ENCODE results near the gene LTC4S. TPM values are rescaled to one million over a fixed set of nuclear protein-coding genes. Genes with fewer than 3 reads are reported as not detected.

LTC4S gene
- total RNA-seq, 1 donor from 2014 or later: 2.6 TPM

GRCh38 chr5:179805070-179805528 is 11.3 kb downstream of the LTC4S start:
- intact Hi-C loops (cut with micrococcal nuclease): no loop called here
- ChIA-PET POLR2A (interaction anchor here (0.8 to 3.8 kb wide), 7 partner anchors 14 to 170 kb away, joined by 3 to 58 read pairs (median 4); partner anchors contain the start of genes MAML1 and SQSTM1), CTCF (no interaction called here)
- Mint-ChIP-seq H3K4me3 (peak overlapping the region; percentile 84), H3K27ac (no peak overlapping the region), H3K9me3 (no peaks in the 10 kb centered on the region), H3K36me3 (ENCODE audit: low read depth) (peaks cover 4% of the 10 kb centered on the region), H3K4me1 (peaks cover 37% of the 10 kb centered on the region), H3K27me3 (no peaks in the 10 kb centered on the region)
- ATAC-seq (ENCODE audit: low read depth) (no peak), DNase-seq (no peak)
- TF ChIP-seq, protein P1, sequence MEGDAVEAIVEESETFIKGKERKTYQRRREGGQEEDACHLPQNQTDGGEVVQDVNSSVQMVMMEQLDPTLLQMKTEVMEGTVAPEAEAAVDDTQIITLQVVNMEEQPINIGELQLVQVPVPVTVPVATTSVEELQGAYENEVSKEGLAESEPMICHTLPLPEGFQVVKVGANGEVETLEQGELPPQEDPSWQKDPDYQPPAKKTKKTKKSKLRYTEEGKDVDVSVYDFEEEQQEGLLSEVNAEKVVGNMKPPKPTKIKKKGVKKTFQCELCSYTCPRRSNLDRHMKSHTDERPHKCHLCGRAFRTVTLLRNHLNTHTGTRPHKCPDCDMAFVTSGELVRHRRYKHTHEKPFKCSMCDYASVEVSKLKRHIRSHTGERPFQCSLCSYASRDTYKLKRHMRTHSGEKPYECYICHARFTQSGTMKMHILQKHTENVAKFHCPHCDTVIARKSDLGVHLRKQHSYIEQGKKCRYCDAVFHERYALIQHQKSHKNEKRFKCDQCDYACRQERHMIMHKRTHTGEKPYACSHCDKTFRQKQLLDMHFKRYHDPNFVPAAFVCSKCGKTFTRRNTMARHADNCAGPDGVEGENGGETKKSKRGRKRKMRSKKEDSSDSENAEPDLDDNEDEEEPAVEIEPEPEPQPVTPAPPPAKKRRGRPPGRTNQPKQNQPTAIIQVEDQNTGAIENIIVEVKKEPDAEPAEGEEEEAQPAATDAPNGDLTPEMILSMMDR (IDR thresholded peaks at IDR 0.05): no peak

GRCh38 chr5:179805529-179806249 is 11.9 kb downstream of the LTC4S start:
- intact Hi-C loops (cut with micrococcal nuclease): loop anchor here (1.0 kb wide), 1 partner anchor 53 kb away; the partner anchor contains the start of gene MRNIP

GRCh38 chr5:179806250-179807048 is 12.7 kb downstream of the LTC4S start, which contains the start of gene MGAT4B:
TSS of gene MGAT4B (minus strand) at chr5:179806866. CDS start at chr5:179806583, 283 bp downstream.
- H3K27me3 Mint-ChIP-seq: no peaks in the 10 kb centered on the region
- peak; percentile 79 for ATAC-seq (ENCODE audit: low read depth)
- ChIA-PET POLR2A (interaction anchor here (0.6 to 3.8 kb wide), 10 partner anchors 12 to 1738 kb away, joined by 3 to 58 read pairs (median 4); partner anchors contain the start of genes MAML1 and SQSTM1), CTCF (interaction anchor here (1.1 kb wide), 1 partner anchor 165 kb away, joined by 3 read pairs; no protein-coding TSS in a partner anchor)
- TF ChIP-seq, protein P1 (IDR thresholded peaks at IDR 0.05): no peak
- intact Hi-C loops (cut with micrococcal nuclease): loop anchor here (1.0 kb wide), 2 partner anchors 13 to 52 kb away; partner anchors contain the start of gene MRNIP
- DNase-seq: peak; percentile 69
- peak within 1 kb of the TSS; percentile 70 for H3K27ac Mint-ChIP-seq
- peaks cover 4% of the 10 kb centered on the region for H3K36me3 Mint-ChIP-seq (ENCODE audit: low read depth)
- H3K9me3 Mint-ChIP-seq: no peaks in the 10 kb centered on the region
- peak within 1 kb of the TSS; percentile 79 for H3K4me3 Mint-ChIP-seq
- H3K4me1 Mint-ChIP-seq: peaks cover 37% of the 10 kb centered on the region

More at GRCh38 chr5:179805529-179806249, 11.9 kb downstream of the LTC4S start:
- peaks cover 37% of the 10 kb centered on the region for H3K4me1 Mint-ChIP-seq
- H3K27me3 Mint-ChIP-seq: no peaks in the 10 kb centered on the region
- H3K9me3 Mint-ChIP-seq: no peaks in the 10 kb centered on the region
- peak overlapping the region; percentile 84 for H3K4me3 Mint-ChIP-seq
- TF ChIP-seq, protein P1 (IDR thresholded peaks at IDR 0.05): no peak
- ChIA-PET CTCF (interaction anchor here (1.1 kb wide), 1 partner anchor 165 kb away, joined by 3 read pairs; no protein-coding TSS in a partner anchor), POLR2A (interaction anchor here (0.8 to 3.8 kb wide), 7 partner anchors 13 to 169 kb away, joined by 3 to 58 read pairs (median 4); partner anchors contain the start of genes MAML1 and SQSTM1)
- no peak overlapping the region for H3K27ac Mint-ChIP-seq
- ATAC-seq (ENCODE audit: low read depth) (peak; percentile 8), DNase-seq (peak; percentile 46)
- H3K36me3 Mint-ChIP-seq (ENCODE audit: low read depth): peaks cover 4% of the 10 kb centered on the region

DNA sequence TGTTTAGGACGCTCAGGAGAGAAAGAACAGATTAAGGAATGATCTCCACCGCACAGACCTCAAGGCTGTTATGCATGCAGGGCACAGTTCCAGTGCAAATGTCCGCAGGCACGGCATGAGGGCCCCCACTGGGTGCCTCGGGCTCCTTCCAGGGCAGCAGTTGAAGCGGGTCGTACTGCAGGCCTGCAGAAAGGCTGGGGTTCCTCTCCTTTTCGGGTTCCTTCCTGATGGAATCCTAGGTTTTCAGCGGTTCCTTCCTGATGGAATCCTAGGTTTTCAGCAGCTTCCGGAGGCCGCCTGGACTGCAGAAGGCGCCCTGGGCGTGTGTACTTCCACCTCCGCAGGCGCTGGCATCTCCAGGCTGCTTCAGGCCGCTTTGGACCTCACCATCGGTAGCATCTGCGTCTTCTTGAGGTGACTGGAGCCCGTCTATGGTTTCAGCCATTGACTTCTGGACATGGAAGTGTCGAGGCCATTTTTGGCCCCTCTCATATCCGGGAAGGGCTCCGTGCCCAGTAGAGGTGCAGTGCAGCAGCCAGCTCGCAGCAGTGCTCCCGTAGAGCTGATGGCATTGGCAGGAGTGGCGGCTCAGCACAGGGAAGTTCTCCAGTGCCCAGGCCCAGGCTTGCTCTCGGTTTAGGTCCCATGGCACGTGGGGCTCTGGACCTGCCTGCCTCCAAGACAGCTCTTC is 18.5 kb downstream of the LTC4S start:
- Mint-ChIP-seq H3K27me3 (no peaks in the 10 kb centered on the region), H3K4me1 (peaks cover 13% of the 10 kb centered on the region), H3K36me3 (ENCODE audit: low read depth) (peaks cover 12% of the 10 kb centered on the region), H3K4me3 (no peak overlapping the region), H3K9me3 (no peaks in the 10 kb centered on the region), H3K27ac (no peak overlapping the region)
- CTCF ChIA-PET: no interaction called here
- DNase-seq: no peak
- POLR2A ChIA-PET: interaction anchor here (0.6 to 1.8 kb wide), 3 partner anchors 8 to 18 kb away, joined by 4 to 9 read pairs (median 8); partner anchors contain the start of gene SQSTM1
- TF ChIP-seq, protein P1 (IDR thresholded peaks at IDR 0.05): no peak
- intact Hi-C loops (cut with micrococcal nuclease): no loop called here
- no peak for ATAC-seq (ENCODE audit: low read depth)
